SK-N-SH (cell line): ENCODE measurements around the gene SPG11. TPM values are rescaled to one million over a fixed set of nuclear protein-coding genes. Genes with fewer than 3 reads are reported as not detected.

Source experiments
- CTCF ChIA-PET: fragments of 300-600, 350-600 bp; formaldehyde crosslinking; extraction: SDS; loops from one replicate; lab custom pipeline; 2021; lab: Yijun Ruan, JAX
- POLR2A ChIA-PET: fragments of 350-600 bp; sonication (Branson Sonifier 250); formaldehyde crosslinking; extraction: SDS; loops from one replicate; lab custom pipeline; 2020; ENCODE audit warnings: antibody characterized with exemption, inconsistent platforms; lab: Yijun Ruan, JAX
- DNase-seq: peaks from one replicate; pipeline ENCODE4 v3.0.0; 2012
- H2AFZ ChIP-seq: fragments of 200-600 bp; sonication (generic); 2 replicates; pipeline ENCODE4 v1.8.1; 2016; ENCODE audit warnings: antibody characterized with exemption, mild to moderate bottlenecking, low read depth
- H3F3A ChIP-seq: fragments of 200-600 bp; sonication (generic); replicated peaks from 2 replicates; pipeline ENCODE3; 2016; ENCODE audit warnings: antibody characterized with exemption, mild to moderate bottlenecking; ENCODE audit not compliant: insufficient read depth
- H3K27ac ChIP-seq, 2 experiments: fragments of 200-500 bp in 1 of 2; fragments of 200-600 bp in 1 of 2; sonication (Bioruptor generic) in 1 of 2; sonication (generic), shearing (Covaris generic) in 1 of 2; 2 replicates each; pipeline versions ENCODE4 v1.5.1 to v1.6.1; 2014 to 2016; ENCODE audit warnings: low read depth in 2 of 2, inconsistent platforms in 1 of 2, low read length in 1 of 2, mild to moderate bottlenecking in 1 of 2, mixed read lengths in 1 of 2
- H3K27me3 ChIP-seq: fragments of 200-600 bp; sonication (generic), shearing (Covaris generic); 2 replicates; pipeline ENCODE4 v1.6.1; 2016; ENCODE audit warnings: mixed run types; ENCODE audit not compliant: insufficient read depth
- H3K36me3 ChIP-seq, 2 experiments: fragments of 200-500 bp in 1 of 2; fragments of 200-600 bp in 1 of 2; sonication (Bioruptor generic) in 1 of 2; sonication (generic) in 1 of 2; replicated peaks in 1 of 2; 2 replicates each; pipeline versions ENCODE3 to v1.5.1; 2014 to 2016; ENCODE audit warnings: low read length in 1 of 2, mild to moderate bottlenecking in 1 of 2; ENCODE audit not compliant: insufficient read depth in 2 of 2, control insufficient read depth in 1 of 2
- H3K4me1 ChIP-seq, 2 experiments: fragments of 200-500 bp in 1 of 2; fragments of 200-600 bp in 1 of 2; sonication (Bioruptor generic) in 1 of 2; sonication (generic), shearing (Covaris generic) in 1 of 2; 2 replicates each; pipeline versions ENCODE4 v1.5.1 to v1.6.1; 2014 to 2016; ENCODE audit warnings: low read depth in 1 of 2, low read length in 1 of 2, mixed run types in 1 of 2; ENCODE audit not compliant: insufficient read depth in 2 of 2, control insufficient read depth in 1 of 2
- H3K4me2 ChIP-seq: fragments of 200-600 bp; sonication (generic), shearing (Covaris generic); 2 replicates; pipeline ENCODE4 v1.6.1; 2017; ENCODE audit warnings: mixed run types
- H3K4me3 ChIP-seq, 2 experiments: fragments of 200-500 bp in 1 of 2; fragments of 200-600 bp in 1 of 2; sonication (Bioruptor generic) in 1 of 2; sonication (generic), shearing (Covaris generic) in 1 of 2; 2 replicates each; pipeline versions ENCODE4 v1.5.1 to v1.8.1; 2014 to 2016; ENCODE audit warnings: low read depth in 2 of 2, inconsistent platforms in 1 of 2, low read length in 1 of 2, mild to moderate bottlenecking in 1 of 2, mixed read lengths in 1 of 2, moderate library complexity in 1 of 2
- H3K79me2 ChIP-seq: fragments of 200-600 bp; sonication (generic); 2 replicates; pipeline ENCODE4 v1.8.1; 2017; ENCODE audit warnings: mild to moderate bottlenecking; ENCODE audit not compliant: insufficient read depth
- H3K9ac ChIP-seq: fragments of 200-600 bp; sonication (generic); 2 replicates; pipeline ENCODE4 v1.6.1; 2017; ENCODE audit warnings: mixed run types
- H3K9me2 ChIP-seq: fragments of 200-600 bp; sonication (generic); 2 replicates; pipeline ENCODE4 v1.6.1; 2017; ENCODE audit warnings: mixed run types
- H3K9me3 ChIP-seq: fragments of 200-600 bp; sonication (generic); 2 replicates; pipeline ENCODE4 v1.6.1; 2017; ENCODE audit warnings: mixed run types, mild to moderate bottlenecking, moderate library complexity
- H4K20me1 ChIP-seq: fragments of 200-600 bp; sonication (generic); 2 replicates; pipeline ENCODE4 v1.6.1; 2017; ENCODE audit warnings: mild to moderate bottlenecking, mixed run types; ENCODE audit not compliant: insufficient read depth
- ELF1 ChIP-seq: IDR thresholded peaks from 2 replicates; pipeline ENCODE4 v1.4.0; 2012
- EZH2phosphoT487 ChIP-seq: fragments of 200-600 bp; sonication (generic); IDR thresholded peaks from 2 replicates; pipeline ENCODE4 v1.6.1; 2017; ENCODE audit warnings: low read depth, mixed run types, mild to moderate bottlenecking, antibody characterized with exemption, moderate library complexity, borderline replicate concordance
- FOSL2 ChIP-seq: IDR thresholded peaks from 2 replicates; pipeline ENCODE4 v1.4.0; 2012; ENCODE audit warnings: low read depth, mild to moderate bottlenecking, moderate library complexity, borderline replicate concordance
- FOXJ3 ChIP-seq: sonication (generic); formaldehyde crosslinking; IDR thresholded peaks from 2 replicates; pipeline ENCODE4 v1.5.1; 2020; ENCODE audit warnings: mild to moderate bottlenecking, missing genetic modification reagents
- GATA2 ChIP-seq: sonication (generic); formaldehyde crosslinking; IDR thresholded peaks from 2 replicates; pipeline ENCODE4 v1.5.0; 2020; ENCODE audit warnings: mild to moderate bottlenecking, missing genetic modification reagents
- JUND ChIP-seq: IDR thresholded peaks from 2 replicates; pipeline ENCODE4 v1.4.0; 2012
- MEF2A ChIP-seq: IDR thresholded peaks from 2 replicates; pipeline ENCODE4 v1.4.0; 2012; ENCODE audit warnings: low read depth, borderline replicate concordance
- MXI1 ChIP-seq: IDR thresholded peaks from 2 replicates; pipeline ENCODE4 v1.6.1; 2012; ENCODE audit warnings: mild to moderate bottlenecking, low read depth, low read length, improper control_type of control experiment
- RAD21 ChIP-seq: IDR thresholded peaks from 2 replicates; pipeline ENCODE4 v1.6.1; 2012; ENCODE audit warnings: mild to moderate bottlenecking, low read length
- RCOR1 ChIP-seq: fragments of 150-350 bp; IDR thresholded peaks from 2 replicates; pipeline ENCODE4 v1.6.1; 2017; ENCODE audit warnings: antibody characterized with exemption, low read length
- TAF1 ChIP-seq: IDR thresholded peaks from 2 replicates; pipeline ENCODE4 v1.6.1; 2012; ENCODE audit warnings: low read depth, mild to moderate bottlenecking, low read length, moderate library complexity, borderline replicate concordance
- TCF12 ChIP-seq: IDR thresholded peaks from 2 replicates; pipeline ENCODE4 v1.4.0; 2012
- TEAD4 ChIP-seq: IDR thresholded peaks from 2 replicates; pipeline ENCODE4 v1.4.0; 2012; ENCODE audit warnings: mild to moderate bottlenecking, borderline replicate concordance; ENCODE audit not compliant: insufficient read depth
- YY1 ChIP-seq: IDR thresholded peaks from 2 replicates; pipeline ENCODE4 v1.4.0; 2012; ENCODE audit warnings: low read depth, mild to moderate bottlenecking
- WGBS: methylation state at CpG from one replicate; pipeline ENCODE4 v1.1.6; 2017; ENCODE audit warnings: low lambda C conversion rate; 5-methylcytosine and 5-hydroxymethylcytosine counted together
- polyA plus RNA-seq, 3 experiments: library from polyadenylated mRNA; depleted of rRNA; stranded (reverse); fragments of >200 nt; gene quantifications; 2 replicates each; pipeline ENCODE4 v1.2.3, GENCODE V29; 2012
- TF ChIP-seq, protein P1 (sequence below): IDR thresholded peaks from 2 replicates; pipeline ENCODE4 v1.4.0; 2012; ENCODE audit warnings: low read depth
- TF ChIP-seq, protein P2 (sequence below): fragments of 150-350 bp; IDR thresholded peaks from 2 replicates; pipeline ENCODE4 v1.6.1; 2017; ENCODE audit warnings: antibody characterized with exemption, low read length, low read depth, borderline replicate concordance
- TF ChIP-seq, protein P3 (sequence below): IDR thresholded peaks from 2 replicates; pipeline ENCODE4; 2012

Gene SPG11
- polyA plus RNA-seq, 1 of the 3 experiments (the other 2 are of a cell fraction): 36.3 TPM

DNA sequence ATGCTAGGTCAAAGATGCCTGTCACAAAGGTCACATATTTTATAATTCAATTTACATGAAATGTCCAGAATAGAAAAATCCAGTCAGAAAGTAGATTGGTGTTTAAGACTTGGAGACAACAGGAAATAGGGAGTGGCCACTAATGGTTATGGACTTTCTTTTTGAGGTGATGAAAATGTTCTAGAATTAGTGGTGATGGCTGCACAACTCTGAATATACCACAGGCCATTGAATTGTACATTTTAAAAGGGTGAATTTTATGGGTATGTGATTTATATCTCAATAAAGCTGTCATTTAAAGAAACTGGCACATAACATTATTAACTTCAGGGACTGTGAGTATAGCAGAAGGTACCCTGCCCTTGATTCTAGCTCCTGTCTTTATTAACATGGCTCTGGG, 15.8 kb downstream of the SPG11 start (continued):
- TF ChIP-seq FOXJ3 (no peak), GATA2 (CRISPR knock-in tag) (no peak), ELF1 (no peak), MXI1 (no peak)
- TF ChIP-seq, protein P1, sequence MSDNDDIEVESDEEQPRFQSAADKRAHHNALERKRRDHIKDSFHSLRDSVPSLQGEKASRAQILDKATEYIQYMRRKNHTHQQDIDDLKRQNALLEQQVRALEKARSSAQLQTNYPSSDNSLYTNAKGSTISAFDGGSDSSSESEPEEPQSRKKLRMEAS: no peak

DNA sequence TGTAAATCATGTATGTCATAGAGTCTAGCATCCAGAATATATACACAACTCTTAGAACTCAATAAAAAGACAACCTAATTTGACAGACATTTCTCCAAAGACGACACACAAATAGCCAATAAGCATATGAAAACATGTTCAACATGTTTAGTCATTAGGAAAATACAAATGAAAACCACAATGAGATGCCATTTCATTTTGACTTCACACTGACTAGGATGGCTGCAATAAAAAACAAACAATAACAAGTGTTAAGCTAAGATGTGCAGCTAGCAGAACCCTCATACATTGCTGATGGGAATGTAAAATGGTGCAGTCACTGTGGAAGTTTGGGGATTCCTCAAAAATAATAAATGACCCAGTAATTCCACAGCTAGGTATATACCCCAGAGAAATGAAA, 16.4 kb downstream of the SPG11 start:
- Histone ChIP-seq H3K79me2 (peaks cover 32% of the 10 kb centered on the region; the same call in 1 of the 2 replicates), H3K36me3 (peaks cover 33 to 55% of the 10 kb centered on the region in 2 experiments), H4K20me1 (no peaks in the 10 kb centered on the region), H3F3A (no peaks in the 10 kb centered on the region), H2AFZ (no peak overlapping the region), H3K4me1 (no peaks in the 10 kb centered on the region), H3K9ac (no peak overlapping the region), H3K27ac (no peak overlapping the region), H3K9me2 (no peaks in the 10 kb centered on the region), H3K27me3 (no peaks in the 10 kb centered on the region), H3K9me3 (no peaks in the 10 kb centered on the region), H3K4me3 (no peak overlapping the region), H3K4me2 (no peak overlapping the region)
- POLR2A ChIA-PET: no interaction called here
- no peak for DNase-seq
- 92% methylated on average over 1 of the region's 1 CpG for WGBS
- TF ChIP-seq EZH2phosphoT487 (no peak), YY1 (no peak), MEF2A (no peak), RAD21 (no peak), MXI1 (no peak), TAF1 (no peak), RCOR1 (no peak), ELF1 (no peak), FOSL2 (no peak), GATA2 (CRISPR knock-in tag) (no peak), TCF12 (no peak), JUND (no peak), TEAD4 (no peak), FOXJ3 (no peak)
- TF ChIP-seq, protein P2, sequence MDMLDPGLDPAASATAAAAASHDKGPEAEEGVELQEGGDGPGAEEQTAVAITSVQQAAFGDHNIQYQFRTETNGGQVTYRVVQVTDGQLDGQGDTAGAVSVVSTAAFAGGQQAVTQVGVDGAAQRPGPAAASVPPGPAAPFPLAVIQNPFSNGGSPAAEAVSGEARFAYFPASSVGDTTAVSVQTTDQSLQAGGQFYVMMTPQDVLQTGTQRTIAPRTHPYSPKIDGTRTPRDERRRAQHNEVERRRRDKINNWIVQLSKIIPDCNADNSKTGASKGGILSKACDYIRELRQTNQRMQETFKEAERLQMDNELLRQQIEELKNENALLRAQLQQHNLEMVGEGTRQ: no peak
- TF ChIP-seq, protein P3, sequence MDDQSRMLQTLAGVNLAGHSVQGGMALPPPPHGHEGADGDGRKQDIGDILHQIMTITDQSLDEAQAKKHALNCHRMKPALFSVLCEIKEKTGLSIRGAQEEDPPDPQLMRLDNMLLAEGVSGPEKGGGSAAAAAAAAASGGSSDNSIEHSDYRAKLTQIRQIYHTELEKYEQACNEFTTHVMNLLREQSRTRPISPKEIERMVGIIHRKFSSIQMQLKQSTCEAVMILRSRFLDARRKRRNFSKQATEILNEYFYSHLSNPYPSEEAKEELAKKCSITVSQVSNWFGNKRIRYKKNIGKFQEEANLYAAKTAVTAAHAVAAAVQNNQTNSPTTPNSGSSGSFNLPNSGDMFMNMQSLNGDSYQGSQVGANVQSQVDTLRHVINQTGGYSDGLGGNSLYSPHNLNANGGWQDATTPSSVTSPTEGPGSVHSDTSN: no peak
- CTCF ChIA-PET: interaction anchor here (0.6 to 1.4 kb wide), 3 partner anchors 16 to 91 kb away, joined by 3 to 4 read pairs (median 4); partner anchors contain the start of genes PATL2 and SPG11
